Lung (tissue), 12 donors: ENCODE data around the gene CARNS1. TPM values are rescaled to one million over a fixed set of nuclear protein-coding genes. Genes with fewer than 3 reads are reported as not detected.

ENCODE experiments used
- ATAC-seq: fragments of 200-7000 bp; cut with Tn5 transposase; one replicate; pipeline ENCODE4 v1.9.1; 2020; ENCODE audit warnings: moderate number of reproducible peaks; ENCODE audit not compliant: insufficient read depth, low FRiP score
- DNase-seq, 3 donors: peaks; one replicate each; pipeline ENCODE4 v3.0.0-alpha.2; 2013 to 2017
- H3K27ac ChIP-seq, 2 donors: one replicate each; pipeline ENCODE4 v1.5.1; 2013; ENCODE audit warnings: mild to moderate bottlenecking in 2 of 2, moderate library complexity in 2 of 2, control low read depth in 1 of 2, inconsistent platforms in 1 of 2, low read depth in 1 of 2, low read length in 1 of 2
- H3K27me3 ChIP-seq, 3 donors: one replicate each; pipeline ENCODE4 v1.5.1; 2013; ENCODE audit warnings: low read length in 2 of 3; ENCODE audit not compliant: control insufficient read depth in 3 of 3, insufficient read depth in 3 of 3
- H3K36me3 ChIP-seq, 4 donors: one replicate each; pipeline ENCODE4 v1.5.1; 2013; ENCODE audit warnings: low read length in 4 of 4, mild to moderate bottlenecking in 1 of 4, moderate library complexity in 1 of 4; ENCODE audit not compliant: control insufficient read depth in 4 of 4, insufficient read depth in 4 of 4
- H3K4me1 ChIP-seq, 5 donors: one replicate each; pipeline ENCODE4 v1.5.1; 2013; ENCODE audit warnings: low read length in 5 of 5, mild to moderate bottlenecking in 2 of 5, moderate library complexity in 1 of 5; ENCODE audit not compliant: control insufficient read depth in 5 of 5, insufficient read depth in 5 of 5
- H3K4me3 ChIP-seq: one replicate; pipeline ENCODE4 v1.5.1; 2013; ENCODE audit warnings: mild to moderate bottlenecking, control low read depth, moderate library complexity
- H3K9ac ChIP-seq, 2 donors: one replicate each; pipeline ENCODE4 v1.5.1; 2013; ENCODE audit warnings: low read length in 2 of 2, control low read depth in 1 of 2; ENCODE audit not compliant: insufficient read depth in 1 of 2
- H3K9me3 ChIP-seq, 4 donors: one replicate each; pipeline ENCODE4 v1.5.1; 2013; ENCODE audit warnings: low read length in 3 of 4, mild to moderate bottlenecking in 1 of 4, moderate library complexity in 1 of 4; ENCODE audit not compliant: control insufficient read depth in 4 of 4, insufficient read depth in 3 of 4
- WGBS, 2 donors: extraction: QIAGEN DNeasy Blood & Tissue Kit; methylation state at CpG; one replicate each; pipeline ENCODE4 v1.1.7; 2013; 5-methylcytosine and 5-hydroxymethylcytosine counted together
- polyA plus RNA-seq, 2 donors: library from polyadenylated mRNA; stranded (reverse); fragments of 200-250 nt; gene quantifications; one replicate each; pipeline ENCODE4 v1.2.1, GENCODE V29; 2013
- total RNA-seq, 2 donors: library from RNA; depleted of rRNA in 1 of 2; stranded (reverse); fragments of >200 nt in 1 of 2; gene quantifications; one replicate each; pipeline ENCODE4 v1.2.1, GENCODE V29; 2014 to 2021
- TF ChIP-seq, protein P1 (sequence below): IDR thresholded peaks from 2 replicates; pipeline ENCODE4 v1.5.1; 2012; ENCODE audit warnings: mild to moderate bottlenecking; ENCODE audit errors: control extremely low read depth, extremely low read depth
- donor health status: control.
- donor health status: control.
- donor health status: Bipolar disorder and iron deficiency.
- donor health status: healthy.
- donor health status: DM: yes; HTN: yes; CAD: no.

Gene CARNS1
- total and polyA plus RNA-seq, 4 donors = 0.15 to 1.7 (median 1.4) TPM

DNA sequence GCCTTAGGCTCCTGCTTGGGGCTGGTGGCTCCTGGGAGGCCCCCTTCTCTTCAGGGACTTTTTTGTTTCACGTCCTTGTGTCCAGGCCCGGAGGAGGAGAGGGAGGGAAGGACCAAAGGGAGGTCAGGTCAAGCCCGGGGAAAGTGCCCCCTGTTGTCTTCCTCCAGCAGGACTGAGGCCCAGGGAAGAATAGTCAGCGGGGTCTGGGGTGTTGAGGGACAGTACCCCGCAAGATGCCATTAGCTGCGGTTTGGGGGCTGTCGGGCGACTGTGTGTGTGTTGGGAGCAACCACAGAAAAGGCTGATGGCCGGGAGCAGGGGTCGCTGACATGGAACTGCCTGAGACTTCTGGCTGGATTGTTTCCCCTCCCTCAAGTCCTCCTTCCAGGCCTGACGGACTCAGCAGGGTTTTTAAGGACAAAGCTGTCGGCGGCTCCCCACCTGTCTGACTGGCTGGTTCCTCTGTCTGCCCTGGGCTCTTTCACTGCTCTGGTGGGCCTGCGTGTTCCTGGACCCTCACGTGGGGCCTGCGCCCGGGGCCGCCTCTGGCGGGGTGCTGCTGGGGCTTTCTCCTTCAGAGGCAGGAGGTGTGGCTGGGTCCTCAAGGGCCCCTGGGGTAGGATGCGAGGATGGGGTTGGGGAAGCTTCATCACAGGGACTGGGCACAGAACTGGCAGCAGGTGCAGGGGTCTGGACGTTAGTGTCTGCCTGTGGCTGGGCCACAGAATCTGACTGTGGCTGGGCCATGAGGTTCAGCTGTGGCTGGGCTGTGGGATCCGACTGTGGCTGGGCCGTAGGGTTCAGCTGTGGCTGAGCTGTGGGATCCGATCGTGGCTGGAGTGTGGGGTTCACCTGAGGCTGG is 35.5 kb downstream of the CARNS1 start:
- H3K36me3 ChIP-seq = no peaks in the 10 kb centered on the region
- no peak overlapping the region for H3K9ac ChIP-seq
- no peaks in the 10 kb centered on the region for H3K9me3 ChIP-seq
- H3K4me1 ChIP-seq = no peaks in the 10 kb centered on the region
- H3K27me3 ChIP-seq = no peaks in the 10 kb centered on the region
- ATAC-seq (no peak), DNase-seq (no peak)
- no peak overlapping the region for H3K27ac ChIP-seq
- no peak overlapping the region for H3K4me3 ChIP-seq
- TF ChIP-seq, protein P1, sequence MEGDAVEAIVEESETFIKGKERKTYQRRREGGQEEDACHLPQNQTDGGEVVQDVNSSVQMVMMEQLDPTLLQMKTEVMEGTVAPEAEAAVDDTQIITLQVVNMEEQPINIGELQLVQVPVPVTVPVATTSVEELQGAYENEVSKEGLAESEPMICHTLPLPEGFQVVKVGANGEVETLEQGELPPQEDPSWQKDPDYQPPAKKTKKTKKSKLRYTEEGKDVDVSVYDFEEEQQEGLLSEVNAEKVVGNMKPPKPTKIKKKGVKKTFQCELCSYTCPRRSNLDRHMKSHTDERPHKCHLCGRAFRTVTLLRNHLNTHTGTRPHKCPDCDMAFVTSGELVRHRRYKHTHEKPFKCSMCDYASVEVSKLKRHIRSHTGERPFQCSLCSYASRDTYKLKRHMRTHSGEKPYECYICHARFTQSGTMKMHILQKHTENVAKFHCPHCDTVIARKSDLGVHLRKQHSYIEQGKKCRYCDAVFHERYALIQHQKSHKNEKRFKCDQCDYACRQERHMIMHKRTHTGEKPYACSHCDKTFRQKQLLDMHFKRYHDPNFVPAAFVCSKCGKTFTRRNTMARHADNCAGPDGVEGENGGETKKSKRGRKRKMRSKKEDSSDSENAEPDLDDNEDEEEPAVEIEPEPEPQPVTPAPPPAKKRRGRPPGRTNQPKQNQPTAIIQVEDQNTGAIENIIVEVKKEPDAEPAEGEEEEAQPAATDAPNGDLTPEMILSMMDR = no peak
- 91 to 94% methylated on average over 25 of the region's 25 CpGs for WGBS, 2 donors

DNA sequence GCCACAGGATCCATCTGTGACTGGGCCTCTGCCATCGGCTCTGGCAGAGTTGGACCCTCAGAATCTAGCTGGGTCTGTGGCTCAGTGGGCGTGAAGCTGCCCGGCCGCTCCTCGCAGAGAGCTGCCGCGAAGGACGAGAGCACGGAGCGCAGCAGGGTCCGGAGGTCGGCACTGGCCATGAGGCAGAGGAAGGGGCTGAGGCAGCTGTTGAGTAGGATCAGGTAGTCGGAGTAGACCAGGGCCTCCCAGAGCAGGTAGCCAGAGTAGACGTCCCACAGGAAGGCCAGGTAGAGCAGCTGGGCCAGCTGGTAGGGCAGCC is 36.1 kb downstream of the CARNS1 start:
- Histone ChIP-seq H3K27me3 (no peaks in the 10 kb centered on the region), H3K4me3 (no peak overlapping the region), H3K4me1 (no peaks in the 10 kb centered on the region), H3K36me3 (no peaks in the 10 kb centered on the region), H3K9me3 (no peaks in the 10 kb centered on the region), H3K27ac (peak overlapping the region in 1 of 2 donors; percentile 48), H3K9ac (no peak overlapping the region)
- TF ChIP-seq, protein P1 = no peak
- 93 to 96% methylated on average over 14 of the region's 14 CpGs for WGBS, 2 donors
- ATAC-seq = no peak
- no peak for DNase-seq

DNA sequence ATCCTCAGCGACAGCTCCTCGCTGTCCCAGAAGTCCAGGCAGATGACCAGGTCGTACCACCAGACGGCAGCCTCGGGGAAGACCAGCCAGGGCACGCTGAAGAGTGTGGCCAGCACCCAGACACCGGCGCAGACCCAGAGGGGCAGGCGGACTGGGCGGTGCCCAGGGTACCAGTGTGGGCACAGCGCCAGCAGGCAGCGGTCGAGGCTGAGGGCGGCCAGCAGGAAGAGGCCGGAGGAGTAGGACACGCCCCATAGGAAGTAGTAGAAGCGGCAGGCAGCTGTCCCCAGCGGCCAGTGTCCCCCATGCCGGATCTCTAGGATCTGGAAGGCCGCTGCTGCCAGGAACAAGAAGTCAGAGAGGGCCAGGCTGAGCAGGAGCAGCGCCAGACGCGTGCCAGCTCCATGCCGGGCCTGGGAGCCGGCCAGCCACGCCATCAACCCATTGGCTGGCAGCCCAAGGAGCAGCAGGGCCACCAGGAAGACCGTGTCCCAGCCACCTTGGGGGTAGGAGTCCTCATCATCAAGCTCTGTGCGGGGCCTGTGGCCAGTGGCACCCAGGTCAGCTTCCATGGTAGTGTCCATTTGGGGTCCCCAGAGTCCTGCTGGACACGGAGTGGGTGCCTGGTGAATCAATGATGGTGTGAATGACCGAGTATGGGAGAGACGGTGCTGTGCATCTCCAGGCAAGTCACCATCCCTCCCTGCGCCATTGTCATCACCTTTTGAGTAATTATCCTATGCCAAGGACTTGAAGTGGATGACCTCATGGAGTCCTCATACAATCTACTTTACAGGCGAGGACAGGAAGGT is 36.9 kb downstream of the CARNS1 start, which contains the start of gene GPR152:
TSS of gene GPR152 (minus strand) at position 589 of the 812 bp plus-strand sequence. CDS start at position 584, 5 bp downstream.
- no peaks in the 10 kb centered on the region for H3K36me3 ChIP-seq
- WGBS, 2 donors = 69 to 91% methylated on average over 33 of the region's 33 CpGs
- H3K4me3 ChIP-seq = no peak within 1 kb of the TSS
- DNase-seq (no peak), ATAC-seq (no peak)
- TF ChIP-seq, protein P1 = no peak
- no peaks in the 10 kb centered on the region for H3K4me1 ChIP-seq
- H3K9me3 ChIP-seq = no peaks in the 10 kb centered on the region
- H3K27ac ChIP-seq = peak within 1 kb of the TSS in 1 of 2 donors; percentile 48
- no peak within 1 kb of the TSS for H3K9ac ChIP-seq
- no peaks in the 10 kb centered on the region for H3K27me3 ChIP-seq
